Muscle layer of duodenum (tissue), 2 donors: ENCODE measurements around the gene BCAS3.

ENCODE experiments used
- H3K27ac ChIP-seq: one replicate; pipeline ENCODE4 v1.7.0; 2013; ENCODE audit warnings: mild to moderate bottlenecking, low read length
- H3K27me3 ChIP-seq: one replicate; pipeline ENCODE4 v1.7.0; 2013; ENCODE audit warnings: low read depth, mild to moderate bottlenecking, control low read depth, low read length
- H3K36me3 ChIP-seq, 2 donors: one replicate each; pipeline ENCODE4 v1.7.0; 2013; ENCODE audit warnings: low read length in 2 of 2, control low read depth in 1 of 2, mild to moderate bottlenecking in 1 of 2; ENCODE audit not compliant: insufficient read depth in 2 of 2, control insufficient read depth in 1 of 2
- H3K4me1 ChIP-seq, 2 donors: one replicate each; pipeline ENCODE4 v1.7.0; 2013; ENCODE audit warnings: low read length in 2 of 2, mild to moderate bottlenecking in 2 of 2, control low read depth in 1 of 2, moderate library complexity in 1 of 2; ENCODE audit not compliant: insufficient read depth in 2 of 2, control insufficient read depth in 1 of 2
- H3K4me3 ChIP-seq, 2 donors: one replicate each; pipeline ENCODE4 v1.7.0; 2013; ENCODE audit warnings: low read length in 2 of 2, low read depth in 1 of 2, mild to moderate bottlenecking in 1 of 2
- H3K9me3 ChIP-seq, 2 donors: one replicate each; pipeline ENCODE4 v1.7.0; 2013; ENCODE audit warnings: low read length in 2 of 2, control low read depth in 1 of 2, mild to moderate bottlenecking in 1 of 2; ENCODE audit not compliant: control insufficient read depth in 1 of 2
- donor health status: healthy.

Gene BCAS3

DNA sequence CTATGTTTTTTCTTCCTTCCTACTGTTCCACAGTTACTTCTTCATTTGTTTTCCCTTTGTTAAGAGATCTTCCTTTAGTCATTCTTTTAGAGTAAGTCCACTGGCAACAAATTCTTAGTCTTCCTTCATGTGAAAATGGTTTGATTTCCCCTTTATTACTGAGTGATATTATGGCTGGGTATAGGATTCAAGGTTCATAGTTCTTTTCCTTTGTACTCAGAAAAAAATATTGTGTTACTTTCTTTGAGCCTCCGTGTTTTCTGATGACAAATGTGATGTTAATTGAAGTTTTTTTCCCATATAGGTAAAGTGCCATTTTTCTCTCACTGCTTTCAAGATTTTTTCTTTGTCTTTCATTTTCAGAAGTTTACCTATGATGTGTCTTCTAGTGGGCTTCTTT is 438.9 kb downstream of the BCAS3 start:
- H3K4me3 ChIP-seq: no peak overlapping the region
- no peaks in the 10 kb centered on the region for H3K27me3 ChIP-seq
- H3K36me3 ChIP-seq: no peaks in the 10 kb centered on the region

DNA sequence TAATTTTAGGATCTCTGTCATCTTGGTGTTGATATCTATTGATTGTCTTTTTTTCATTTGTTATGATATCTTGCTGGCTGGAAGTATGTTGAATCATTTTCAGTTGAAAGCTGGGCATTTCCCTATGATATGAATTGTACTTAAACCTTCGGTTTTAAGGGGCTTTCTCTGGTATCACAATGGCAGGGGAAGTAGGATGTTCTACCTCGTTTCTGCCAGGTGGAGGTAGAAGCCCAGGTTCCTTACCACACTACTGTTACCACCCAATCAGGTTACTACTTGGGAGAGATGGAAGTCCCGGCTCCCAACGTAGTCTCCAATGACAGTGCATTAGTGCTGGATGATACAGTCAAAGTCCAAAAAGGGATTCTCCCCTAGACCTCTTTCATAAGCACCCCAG is 440.3 kb downstream of the BCAS3 start:
- Histone ChIP-seq H3K27ac (no peak overlapping the region), H3K27me3 (no peaks in the 10 kb centered on the region), H3K9me3 (peaks cover 0 to 8% of the 10 kb centered on the region in 2 donors), H3K36me3 (no peaks in the 10 kb centered on the region), H3K4me1 (no peaks in the 10 kb centered on the region), H3K4me3 (no peak overlapping the region)

More for the DNA sequence above, 438.9 kb downstream of the BCAS3 start:
- no peaks in the 10 kb centered on the region for H3K4me1 ChIP-seq
- H3K27ac ChIP-seq: no peak overlapping the region
- H3K9me3 ChIP-seq: peaks cover 0 to 8% of the 10 kb centered on the region in 2 donors

GRCh38 chr17:61118871-61119270 is 441.2 kb downstream of the BCAS3 start:
- H3K27me3 ChIP-seq: no peaks in the 10 kb centered on the region
- no peaks in the 10 kb centered on the region for H3K36me3 ChIP-seq
- no peak overlapping the region for H3K27ac ChIP-seq
- H3K4me1 ChIP-seq: no peaks in the 10 kb centered on the region
- H3K9me3 ChIP-seq: peaks cover 0 to 8% of the 10 kb centered on the region in 2 donors
- H3K4me3 ChIP-seq: no peak overlapping the region

- H3K27me3 ChIP-seq: no peaks in the 10 kb centered on the region
- no peaks in the 10 kb centered on the region for H3K9me3 ChIP-seq
- no peaks in the 10 kb centered on the region for H3K4me1 ChIP-seq
- H3K27ac ChIP-seq: no peak overlapping the region
- H3K4me3 ChIP-seq: no peak overlapping the region
- no peaks in the 10 kb centered on the region for H3K36me3 ChIP-seq
These were observed 444.8 kb downstream of the BCAS3 start for GRCh38 chr17:61122326-61122913.

GRCh38 chr17:61124562-61124961 is 446.9 kb downstream of the BCAS3 start:
- Histone ChIP-seq H3K4me1 (no peaks in the 10 kb centered on the region), H3K27ac (no peak overlapping the region), H3K4me3 (no peak overlapping the region), H3K27me3 (no peaks in the 10 kb centered on the region), H3K36me3 (no peaks in the 10 kb centered on the region), H3K9me3 (no peaks in the 10 kb centered on the region)

DNA sequence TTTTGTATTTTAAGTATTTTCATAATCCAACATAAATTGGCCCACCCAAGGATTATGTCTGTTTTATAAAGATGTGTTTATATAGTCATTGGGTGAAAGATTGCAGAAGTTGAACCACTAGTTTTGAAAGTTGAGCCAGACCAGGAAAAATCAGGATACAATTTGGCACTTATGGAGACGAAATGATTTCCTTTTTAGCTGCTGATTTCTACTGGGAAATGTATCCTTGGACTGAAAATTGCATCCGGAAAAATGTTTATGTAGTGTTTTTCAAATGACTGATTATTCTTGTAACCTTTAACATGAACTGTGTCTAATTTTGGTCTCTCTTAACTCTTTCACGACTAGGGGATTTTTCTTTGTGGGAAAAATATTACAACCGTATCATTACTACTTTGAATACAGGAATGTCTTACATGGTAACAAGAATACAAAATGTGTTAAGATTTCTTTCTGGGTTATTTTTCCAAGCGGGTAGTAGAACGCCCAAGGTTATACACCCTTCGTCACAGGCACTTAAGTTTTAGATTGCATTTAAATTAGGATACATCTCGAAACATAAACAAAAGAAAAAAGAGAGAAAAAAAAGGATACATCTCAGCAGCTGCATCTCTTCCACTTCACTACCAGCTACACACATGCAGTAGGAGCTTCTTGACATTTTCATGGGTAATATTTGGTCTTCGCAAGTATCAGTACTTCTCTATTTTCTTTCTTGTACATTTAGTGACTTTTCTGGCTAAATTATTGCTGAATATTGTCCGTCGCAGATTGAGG is 449.0 kb downstream of the BCAS3 start:
- Histone ChIP-seq H3K27ac (no peak overlapping the region), H3K27me3 (no peaks in the 10 kb centered on the region), H3K9me3 (no peaks in the 10 kb centered on the region), H3K36me3 (no peaks in the 10 kb centered on the region), H3K4me3 (no peak overlapping the region), H3K4me1 (peaks cover 0 to 3% of the 10 kb centered on the region in 2 donors)

DNA sequence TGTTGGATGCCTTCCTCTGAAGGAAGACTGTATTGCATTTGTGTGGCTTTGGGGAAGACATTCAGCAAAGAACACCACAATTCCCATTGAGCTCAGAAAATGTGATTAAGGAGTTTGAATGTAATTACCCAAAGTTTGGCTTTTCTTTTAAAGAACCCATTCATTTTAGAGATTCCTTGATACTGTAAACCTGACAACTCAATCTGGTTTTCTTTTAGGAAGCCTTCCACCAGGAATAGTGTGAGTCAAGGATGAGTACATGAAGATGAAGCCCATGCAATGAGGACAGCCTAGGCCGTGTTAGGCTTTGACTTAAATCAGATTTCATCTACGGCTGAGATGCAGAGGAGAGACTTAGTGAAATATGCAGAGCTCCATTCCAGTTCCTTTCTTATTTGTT is 450.3 kb downstream of the BCAS3 start:
- Histone ChIP-seq H3K27ac (no peak overlapping the region), H3K4me1 (peaks cover 0 to 7% of the 10 kb centered on the region in 2 donors), H3K27me3 (no peaks in the 10 kb centered on the region), H3K4me3 (no peak overlapping the region), H3K36me3 (no peaks in the 10 kb centered on the region), H3K9me3 (no peaks in the 10 kb centered on the region)

- Histone ChIP-seq H3K36me3 (no peaks in the 10 kb centered on the region), H3K27me3 (no peaks in the 10 kb centered on the region), H3K9me3 (no peaks in the 10 kb centered on the region), H3K4me3 (no peak overlapping the region), H3K27ac (no peak overlapping the region), H3K4me1 (peaks cover 0 to 7% of the 10 kb centered on the region in 2 donors)
These were observed 451.0 kb downstream of the BCAS3 start for GRCh38 chr17:61128661-61129115.

DNA sequence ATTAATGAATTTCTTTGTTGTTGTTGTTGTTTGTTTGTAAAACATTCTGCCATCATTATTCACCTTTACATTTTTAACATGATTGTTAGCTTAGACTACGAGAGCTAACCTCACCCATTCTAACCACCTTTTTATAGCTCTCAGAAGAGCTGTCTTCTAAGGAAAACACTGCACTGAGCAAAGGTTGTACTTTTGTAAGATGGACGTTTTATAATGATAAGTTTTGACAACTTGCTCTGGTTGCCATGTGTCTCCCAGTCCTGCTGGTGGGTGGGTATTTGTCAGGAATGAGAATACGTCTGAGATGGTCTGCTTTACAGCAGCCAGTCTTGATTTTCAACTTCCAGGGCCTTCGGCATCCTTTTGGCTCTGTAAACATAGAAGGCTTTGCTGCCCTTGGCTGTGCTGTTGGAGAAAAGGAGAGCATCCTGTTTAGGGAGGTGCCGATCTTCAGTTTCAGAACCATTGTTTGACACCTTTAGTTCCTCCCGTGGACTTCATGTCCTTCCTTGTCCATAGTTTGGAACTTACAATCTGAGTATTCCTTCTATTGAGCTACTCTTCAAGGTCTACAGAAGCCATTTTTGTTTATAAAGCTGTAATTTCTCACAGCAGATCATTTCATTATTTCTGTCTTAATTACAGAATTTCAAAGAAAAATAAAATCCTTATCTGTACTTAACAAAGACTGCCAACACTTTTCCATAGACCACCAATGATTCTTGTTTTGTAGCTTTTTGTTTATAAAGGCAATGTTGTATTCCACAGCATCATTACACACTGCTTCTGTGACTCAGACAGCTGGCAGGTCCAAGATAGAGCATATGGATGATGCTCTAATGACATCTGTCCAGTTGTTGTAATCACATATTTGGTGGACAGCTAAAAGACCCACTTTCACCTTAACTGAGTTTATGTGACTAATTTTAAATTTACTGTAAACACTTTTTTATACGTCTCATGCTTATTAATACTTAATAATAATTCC is 451.9 kb downstream of the BCAS3 start:
- H3K27me3 ChIP-seq: no peaks in the 10 kb centered on the region
- H3K27ac ChIP-seq: no peak overlapping the region
- no peaks in the 10 kb centered on the region for H3K36me3 ChIP-seq
- peaks cover 0 to 7% of the 10 kb centered on the region in 2 donors for H3K4me1 ChIP-seq
- no peak overlapping the region for H3K4me3 ChIP-seq
- H3K9me3 ChIP-seq: no peaks in the 10 kb centered on the region

GRCh38 chr17:61130330-61130729 is 452.7 kb downstream of the BCAS3 start:
- no peak overlapping the region for H3K4me3 ChIP-seq
- H3K27ac ChIP-seq: no peak overlapping the region
- peaks cover 0 to 7% of the 10 kb centered on the region in 2 donors for H3K4me1 ChIP-seq
- H3K36me3 ChIP-seq: no peaks in the 10 kb centered on the region
- no peaks in the 10 kb centered on the region for H3K27me3 ChIP-seq
- H3K9me3 ChIP-seq: no peaks in the 10 kb centered on the region

GRCh38 chr17:61131585-61131984 is 453.9 kb downstream of the BCAS3 start:
- H3K36me3 ChIP-seq: no peaks in the 10 kb centered on the region
- no peaks in the 10 kb centered on the region for H3K9me3 ChIP-seq
- no peak overlapping the region for H3K4me3 ChIP-seq
- H3K27ac ChIP-seq: no peak overlapping the region
- peaks cover 0 to 7% of the 10 kb centered on the region in 2 donors for H3K4me1 ChIP-seq
- H3K27me3 ChIP-seq: no peaks in the 10 kb centered on the region
